ENCODE results near the gene ANKFN1.
A peak's percentile ranks its signal among the peaks of the same experiment; 100 is the strongest.

ANKFN1 gene

GRCh38 chr17:56213031-56213430 lies 59.8 kb downstream of the ANKFN1 start:
- Histone ChIP-seq H3K4me1 (ENCODE audit: low read depth, poor library complexity, severe bottlenecking) (no peaks in the 10 kb centered on the region), H4K20me1 (ENCODE audit: insufficient read depth) (no peaks in the 10 kb centered on the region), H3K4me2 (no peak overlapping the region), H3K79me2 (ENCODE audit: insufficient read depth, low read depth) (no peaks in the 10 kb centered on the region), H3K36me3 (ENCODE audit: insufficient read depth) (no peaks in the 10 kb centered on the region), H3K27me3 (ENCODE audit: insufficient read depth, low read depth) (no peaks in the 10 kb centered on the region), H3K9ac (no peak overlapping the region), H2AFZ (ENCODE audit: low read depth) (no peak overlapping the region), H3K27ac (no peak overlapping the region), H3K4me3 (IDR thresholded peaks at IDR 0.05; ENCODE audit: insufficient read depth, low read depth, low read length) (no peak overlapping the region)
- no peak for TF ChIP-seq CTCF (conservative IDR thresholded peaks at IDR 0.05; ENCODE audit: low read depth, low read length)

GRCh38 chr17:56217921-56218320 lies 64.6 kb downstream of the ANKFN1 start:
- H3K4me1 ChIP-seq (ENCODE audit: low read depth, poor library complexity, severe bottlenecking): peaks cover 8% of the 10 kb centered on the region
- no peaks in the 10 kb centered on the region for H3K79me2 ChIP-seq (ENCODE audit: insufficient read depth, low read depth)
- H3K4me3 ChIP-seq (IDR thresholded peaks at IDR 0.05; ENCODE audit: insufficient read depth, low read depth, low read length): no peak overlapping the region
- no peak overlapping the region for H3K9ac ChIP-seq
- H3K27me3 ChIP-seq (ENCODE audit: insufficient read depth, low read depth): no peaks in the 10 kb centered on the region
- TF ChIP-seq CTCF (conservative IDR thresholded peaks at IDR 0.05; ENCODE audit: low read depth, low read length): no peak
- no peak overlapping the region for H3K4me2 ChIP-seq
- H4K20me1 ChIP-seq (ENCODE audit: insufficient read depth): no peaks in the 10 kb centered on the region
- H2AFZ ChIP-seq (ENCODE audit: low read depth): no peak overlapping the region
- H3K36me3 ChIP-seq (ENCODE audit: insufficient read depth): no peaks in the 10 kb centered on the region
- H3K27ac ChIP-seq: no peak overlapping the region

DNA sequence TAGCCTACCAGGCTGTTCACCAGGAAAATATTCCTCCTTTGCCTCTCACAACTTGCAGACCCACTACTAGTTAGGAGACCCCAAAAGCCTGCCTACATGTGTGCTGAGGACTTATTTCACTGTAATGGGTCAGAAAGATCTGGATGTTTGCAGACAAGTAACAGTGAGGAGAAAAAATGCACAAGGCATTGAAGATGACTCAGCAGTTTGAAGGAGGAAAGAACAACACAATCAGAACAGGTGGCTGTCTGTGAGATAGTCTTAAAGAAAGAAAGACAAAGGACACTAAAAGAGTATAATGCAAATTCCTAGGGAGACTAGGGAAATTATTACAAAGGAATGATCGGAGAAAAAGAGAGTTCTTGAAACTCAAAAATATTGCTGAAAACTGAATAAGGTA lies 69.0 kb downstream of the ANKFN1 start:
- H3K27ac ChIP-seq: no peak overlapping the region

DNA sequence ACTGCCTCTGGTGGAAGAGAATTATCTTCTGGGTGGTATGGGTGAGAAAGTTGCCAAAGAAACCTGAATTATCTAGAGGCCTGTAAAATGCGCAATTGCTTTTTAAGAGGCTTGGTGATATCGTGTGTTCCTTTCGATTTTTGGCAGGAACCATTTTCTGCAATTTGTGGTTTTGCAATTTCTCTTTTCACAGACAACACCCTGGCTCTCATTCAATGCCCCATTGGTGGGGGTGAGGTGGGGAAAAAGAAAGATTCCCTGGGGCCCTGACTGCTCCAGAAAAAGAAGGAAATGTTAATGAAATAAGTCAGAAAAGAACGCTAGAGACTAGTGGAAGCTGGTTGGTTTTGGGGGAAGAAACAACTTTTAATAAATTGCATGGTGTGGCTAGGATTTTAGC lies 77.4 kb downstream of the ANKFN1 start:
- Histone ChIP-seq H2AFZ (ENCODE audit: low read depth) (no peak overlapping the region), H3K4me1 (ENCODE audit: low read depth, poor library complexity, severe bottlenecking) (no peaks in the 10 kb centered on the region), H3K27ac (no peak overlapping the region), H3K9ac (no peak overlapping the region), H3K79me2 (ENCODE audit: insufficient read depth, low read depth) (no peaks in the 10 kb centered on the region), H3K36me3 (ENCODE audit: insufficient read depth) (no peaks in the 10 kb centered on the region), H3K4me3 (IDR thresholded peaks at IDR 0.05; ENCODE audit: insufficient read depth, low read depth, low read length) (no peak overlapping the region), H4K20me1 (ENCODE audit: insufficient read depth) (no peaks in the 10 kb centered on the region), H3K27me3 (ENCODE audit: insufficient read depth, low read depth) (no peaks in the 10 kb centered on the region), H3K4me2 (no peak overlapping the region)
- no peak for TF ChIP-seq CTCF (conservative IDR thresholded peaks at IDR 0.05; ENCODE audit: low read depth, low read length)

More for the DNA sequence above, 69.0 kb downstream of the ANKFN1 start:
- no peaks in the 10 kb centered on the region for H3K27me3 ChIP-seq (ENCODE audit: insufficient read depth, low read depth)
- no peaks in the 10 kb centered on the region for H3K79me2 ChIP-seq (ENCODE audit: insufficient read depth, low read depth)
- H3K9ac ChIP-seq: no peak overlapping the region
- no peaks in the 10 kb centered on the region for H4K20me1 ChIP-seq (ENCODE audit: insufficient read depth)
- no peak for TF ChIP-seq CTCF (conservative IDR thresholded peaks at IDR 0.05; ENCODE audit: low read depth, low read length)
- no peak overlapping the region for H3K4me3 ChIP-seq (IDR thresholded peaks at IDR 0.05; ENCODE audit: insufficient read depth, low read depth, low read length)
- H3K36me3 ChIP-seq (ENCODE audit: insufficient read depth): no peaks in the 10 kb centered on the region
- peaks cover 8% of the 10 kb centered on the region for H3K4me1 ChIP-seq (ENCODE audit: low read depth, poor library complexity, severe bottlenecking)
- peak overlapping the region; percentile 41; the same call in 1 of the 2 replicates for H2AFZ ChIP-seq (ENCODE audit: low read depth)
- no peak overlapping the region for H3K4me2 ChIP-seq

Data from KMS-11 (cell line).